Stimulated activated CD8-positive, alpha-beta memory T cell treated with anti-CD3 and anti-CD28 coated beads, Interleukin-15, amount 100 ng/mL, for 1 hour (primary cell): ENCODE data around the gene CLEC20A.

ENCODE experiments used
- DNase-seq: peaks from one replicate; pipeline ENCODE4 v3.0.0-alpha.2; 2020; ENCODE audit warnings: low read depth

The CLEC20A gene

GRCh38 chr1:178500091-178500770, 3.5 kb upstream of the CLEC20A start:
- DNase-seq: no peak

DNA sequence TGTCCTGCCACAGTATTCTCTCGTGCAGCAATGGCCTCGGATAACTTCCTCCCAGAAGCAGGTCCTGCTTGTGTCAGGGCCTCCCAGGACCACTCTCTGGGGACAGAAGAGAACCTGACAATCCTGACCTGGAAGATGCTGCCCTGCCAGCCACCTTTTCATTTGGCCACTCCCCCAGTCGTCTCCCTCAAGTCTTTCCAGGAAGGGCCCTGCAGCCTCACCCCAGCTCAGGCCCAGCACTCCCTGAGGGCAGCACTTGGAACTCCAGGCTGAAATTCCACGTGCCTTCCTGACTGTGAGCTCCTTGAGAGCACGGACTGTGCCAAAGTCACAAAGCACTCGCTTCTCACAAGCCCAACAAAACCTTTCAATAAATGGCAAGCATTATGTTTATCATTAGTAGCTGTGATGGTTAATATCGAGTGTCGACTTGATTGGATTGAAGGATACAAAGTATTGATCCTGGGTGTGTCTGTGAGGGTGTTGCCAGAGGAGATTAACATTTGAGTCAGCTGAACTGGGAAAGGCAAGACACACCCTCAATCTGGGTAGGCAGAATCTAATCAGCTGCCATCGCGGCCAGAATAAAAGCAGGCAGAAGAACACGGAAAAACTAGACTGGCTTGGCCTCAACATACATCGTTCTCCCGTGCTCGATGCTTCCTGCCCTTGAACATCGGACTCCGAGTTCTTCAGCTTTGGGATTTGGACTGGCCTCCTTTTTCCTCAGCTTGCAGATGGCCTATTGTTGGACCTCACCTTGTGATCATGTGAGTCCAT, 2.3 kb upstream of the CLEC20A start:
- no peak for DNase-seq

DNA sequence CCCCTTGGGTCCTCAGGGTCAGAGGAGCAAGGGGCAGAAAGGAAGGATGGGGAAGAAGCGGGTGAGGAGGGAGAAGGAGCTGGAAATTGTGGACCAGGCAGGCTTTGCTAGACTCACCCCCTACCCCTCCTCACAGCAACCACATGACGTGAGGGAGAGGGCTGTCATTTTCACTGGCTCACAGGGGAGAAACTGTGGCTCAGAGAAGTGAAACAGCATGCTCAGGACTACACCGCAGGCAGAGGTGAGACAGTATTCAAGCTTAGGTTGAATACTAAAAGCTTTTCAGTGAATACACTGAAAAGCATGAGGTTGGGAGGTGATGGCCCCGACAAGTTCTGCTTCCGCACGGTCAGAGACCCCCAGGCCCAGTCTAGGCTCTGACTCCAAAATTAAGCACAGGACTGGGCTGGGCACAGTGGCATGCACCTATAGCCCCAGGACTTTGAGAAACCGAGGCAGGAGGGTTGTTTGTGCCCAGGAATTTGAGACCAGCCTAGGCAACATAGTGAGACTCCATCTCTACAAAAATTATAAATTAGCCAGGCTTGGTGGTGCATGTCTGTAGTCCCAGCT, 1.2 kb upstream of the CLEC20A start:
- no peak for DNase-seq

DNA sequence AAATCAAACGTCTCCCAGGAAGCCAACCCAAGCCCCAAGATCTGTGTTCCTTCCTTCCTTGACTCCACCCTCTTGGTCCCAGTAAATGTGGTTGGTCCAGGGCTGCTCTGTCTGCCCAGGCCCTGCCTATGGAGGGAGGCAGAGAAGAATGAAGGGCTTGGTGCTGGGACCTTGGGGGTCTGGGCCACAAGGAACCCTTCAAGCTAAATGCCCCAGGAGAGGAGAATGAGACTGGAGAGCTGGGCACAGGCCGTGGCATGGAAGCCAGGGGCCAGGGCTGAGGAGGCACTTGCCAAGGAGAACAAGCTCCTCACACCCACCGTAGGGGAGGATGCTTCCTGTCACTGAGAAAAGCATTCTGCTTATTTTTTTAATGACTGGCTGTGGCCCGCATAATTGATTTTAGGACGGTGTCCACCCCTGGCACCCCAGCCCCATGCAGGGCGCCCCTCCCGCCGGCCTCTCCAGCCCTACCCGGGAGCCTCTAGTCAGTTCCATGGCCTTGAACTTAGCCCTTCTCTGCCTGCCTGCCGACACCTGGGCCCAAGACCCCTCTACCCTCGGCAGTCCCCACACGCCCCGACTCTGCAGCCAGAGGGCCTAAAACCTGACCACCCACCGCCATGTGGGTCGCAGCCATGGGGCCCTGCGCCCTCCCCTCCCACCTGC, 889 bp downstream of the CLEC20A start:
- DNase-seq: no peak

DNA sequence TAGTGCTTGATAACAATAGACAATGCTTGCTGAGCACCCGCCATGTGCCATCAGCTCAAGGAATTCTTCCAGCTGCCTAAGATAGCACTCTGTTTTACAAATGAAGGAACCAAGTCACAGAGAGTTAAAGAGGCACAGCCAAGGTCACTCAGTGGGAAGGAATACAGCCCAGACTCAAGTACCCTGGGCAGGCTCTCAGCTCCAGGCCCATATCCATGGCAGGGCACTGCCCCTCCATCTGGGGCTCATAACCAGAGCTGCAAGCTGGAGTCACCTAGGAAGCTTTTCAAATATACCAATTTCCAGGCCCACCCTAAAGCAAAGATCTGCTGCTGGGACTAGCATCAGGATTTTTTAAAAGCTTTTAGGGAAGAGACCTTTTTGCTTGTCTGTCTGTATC, 1.6 kb downstream of the CLEC20A start:
- no peak for DNase-seq

DNA sequence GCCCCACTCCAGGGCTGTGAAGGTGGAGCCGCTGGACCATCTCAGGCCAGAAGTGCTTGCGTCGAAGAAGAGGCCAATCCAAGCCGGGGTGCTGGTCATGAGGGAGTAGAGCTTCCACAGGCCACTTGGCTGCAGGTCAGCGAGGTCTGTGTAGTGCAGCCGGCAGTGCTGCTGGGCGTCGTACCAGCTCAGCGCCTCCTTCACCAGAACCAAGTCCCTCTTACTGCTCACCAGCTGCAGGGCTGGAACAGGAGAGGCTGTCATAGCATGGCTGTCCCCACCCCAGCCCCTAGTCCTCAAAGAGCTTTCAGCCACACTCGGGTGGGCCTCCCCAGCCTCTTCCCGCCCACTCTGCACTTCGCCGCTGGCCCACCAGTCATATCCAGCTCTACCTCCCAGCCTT, 2.2 kb downstream of the CLEC20A start:
- no peak for DNase-seq

- DNase-seq: no peak
Observed at GRCh38 chr1:178493301-178493741, 3.4 kb downstream of the CLEC20A start.

GRCh38 chr1:178492341-178492740, 4.4 kb downstream of the CLEC20A start:
- no peak for DNase-seq

- no peak for DNase-seq
Observed at GRCh38 chr1:178491721-178492120, 5.0 kb downstream of the CLEC20A start.

GRCh38 chr1:178490967-178491366, 5.8 kb downstream of the CLEC20A start:
- DNase-seq: no peak

- no peak for DNase-seq
Observed at GRCh38 chr1:178490136-178490535, 6.6 kb downstream of the CLEC20A start.

DNA sequence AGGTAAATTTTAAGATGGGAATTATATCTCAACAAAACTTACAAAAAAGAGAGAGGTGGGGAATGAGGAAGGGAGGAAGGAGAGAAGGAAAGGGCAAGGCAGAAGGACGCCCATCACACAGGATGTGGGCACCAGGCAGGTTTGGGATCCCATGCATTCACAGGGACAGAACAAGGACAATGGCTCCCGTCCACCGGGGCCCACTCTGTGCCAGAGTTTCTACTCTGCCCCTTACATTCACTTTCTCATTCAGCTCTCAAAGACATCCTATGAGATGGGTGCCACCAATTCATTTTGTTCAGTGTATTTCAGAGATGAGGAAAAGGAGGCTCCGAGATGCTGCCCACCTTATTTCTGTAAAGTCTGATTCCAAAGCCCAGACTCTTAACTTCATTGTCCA, 7.4 kb downstream of the CLEC20A start:
- DNase-seq: no peak

DNA sequence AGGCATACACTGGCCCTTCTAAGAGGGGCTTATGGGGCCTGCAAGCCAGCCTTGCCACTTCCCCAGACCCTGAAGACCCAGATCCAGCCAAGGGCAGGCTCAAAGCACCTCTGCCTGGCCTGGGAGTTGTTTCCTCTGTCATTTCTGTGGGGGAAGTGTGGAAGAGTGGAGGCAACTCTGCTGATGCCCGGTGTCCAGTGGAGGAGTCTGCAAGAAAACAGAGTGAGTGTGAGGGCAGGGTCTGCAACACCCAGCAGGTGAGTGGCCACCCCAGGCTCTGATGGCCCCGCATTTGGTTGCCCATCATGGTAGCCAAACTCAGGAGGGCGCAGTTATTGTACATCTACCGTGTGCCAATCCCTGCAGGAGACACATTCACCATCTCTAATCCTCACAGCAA, 8.4 kb downstream of the CLEC20A start:
- no peak for DNase-seq

DNA sequence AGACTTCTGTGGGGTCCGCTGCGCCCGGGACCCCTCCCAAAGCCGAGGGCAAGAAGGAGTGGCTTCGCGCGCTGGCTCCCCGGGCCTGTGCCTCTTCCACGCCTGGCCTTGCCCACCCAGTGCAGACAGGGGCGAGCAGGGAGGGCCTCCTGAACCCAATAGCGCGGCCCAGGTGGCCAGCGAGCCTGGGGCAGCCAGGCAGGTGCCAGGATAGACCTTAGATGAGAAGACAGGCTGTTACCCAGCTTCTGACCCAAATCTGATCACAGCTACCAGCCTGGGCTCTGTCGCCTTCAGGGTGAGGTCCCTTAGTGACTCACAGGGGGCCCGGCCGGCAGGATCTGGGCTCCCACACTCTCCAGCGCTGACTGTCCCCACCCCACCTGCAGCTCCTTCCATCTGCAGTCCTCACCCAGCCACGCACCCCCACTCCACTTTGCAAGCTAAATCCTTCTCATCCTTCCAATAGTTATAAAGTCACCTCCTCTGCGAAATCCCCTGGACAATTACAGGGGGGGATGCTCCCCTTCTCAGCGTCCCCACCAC, 9.6 kb downstream of the CLEC20A start:
- no peak for DNase-seq

GRCh38 chr1:178486100-178487069, 10.4 kb downstream of the CLEC20A start:
- no peak for DNase-seq

GRCh38 chr1:178485541-178485981, 11.2 kb downstream of the CLEC20A start:
- no peak for DNase-seq

DNA sequence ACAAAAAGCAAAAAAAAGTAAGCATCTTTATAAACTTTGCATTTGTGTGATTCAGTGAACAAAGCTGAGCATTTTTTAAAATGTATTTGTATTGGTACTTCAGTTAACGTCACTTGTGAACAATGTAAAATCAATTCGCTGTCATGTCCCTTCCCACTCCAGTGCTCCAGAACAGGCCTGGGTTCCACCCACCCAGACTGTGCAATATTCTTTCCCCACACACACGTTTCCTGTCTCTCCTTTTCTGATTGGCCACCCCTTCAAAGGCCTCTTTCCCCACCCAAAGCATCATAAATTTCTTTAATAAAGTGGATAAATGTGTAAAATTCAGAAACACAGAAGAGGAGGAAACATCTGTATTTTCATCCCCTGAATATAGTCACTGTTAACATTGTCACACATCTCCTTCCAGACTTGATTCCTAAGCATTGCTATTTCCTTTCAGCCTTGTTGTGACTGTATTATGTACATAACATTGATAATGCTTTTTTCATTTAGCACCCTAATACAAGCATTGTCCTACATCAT, 12.0 kb downstream of the CLEC20A start:
- no peak for DNase-seq

DNA sequence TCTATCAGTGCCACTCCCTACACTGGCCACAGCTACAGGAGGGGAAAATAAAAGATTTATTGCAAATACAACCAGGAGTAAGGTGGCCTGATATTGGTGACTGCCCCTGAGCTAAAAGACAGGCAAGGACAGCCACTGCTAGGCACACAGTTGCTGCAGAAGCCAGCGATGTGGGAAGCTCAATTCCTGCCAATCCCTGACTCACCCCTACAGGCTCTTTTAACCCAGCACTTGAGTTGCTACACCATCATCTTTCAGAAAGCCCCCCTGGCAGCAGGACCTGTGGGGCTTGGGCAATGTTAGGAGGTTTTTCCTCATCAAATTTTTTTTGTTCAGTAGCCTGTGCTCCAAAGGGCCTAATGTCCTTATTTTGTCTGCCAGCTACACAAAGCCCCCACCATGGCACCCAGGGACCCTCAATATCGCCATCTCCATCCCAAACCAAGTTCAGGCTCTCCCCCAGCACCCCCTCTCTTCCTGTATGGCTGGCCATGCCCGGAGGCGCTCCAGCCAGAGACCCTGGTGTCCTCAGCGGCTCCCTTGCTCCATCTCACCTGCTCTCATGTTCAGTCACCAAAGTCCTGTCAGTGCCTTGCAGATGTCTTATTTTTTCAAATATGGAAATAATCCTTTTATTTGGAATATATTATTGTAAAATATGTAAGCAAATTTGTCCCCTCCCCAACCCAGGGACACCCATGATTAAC, 13.4 kb downstream of the CLEC20A start:
- DNase-seq: no peak

DNA sequence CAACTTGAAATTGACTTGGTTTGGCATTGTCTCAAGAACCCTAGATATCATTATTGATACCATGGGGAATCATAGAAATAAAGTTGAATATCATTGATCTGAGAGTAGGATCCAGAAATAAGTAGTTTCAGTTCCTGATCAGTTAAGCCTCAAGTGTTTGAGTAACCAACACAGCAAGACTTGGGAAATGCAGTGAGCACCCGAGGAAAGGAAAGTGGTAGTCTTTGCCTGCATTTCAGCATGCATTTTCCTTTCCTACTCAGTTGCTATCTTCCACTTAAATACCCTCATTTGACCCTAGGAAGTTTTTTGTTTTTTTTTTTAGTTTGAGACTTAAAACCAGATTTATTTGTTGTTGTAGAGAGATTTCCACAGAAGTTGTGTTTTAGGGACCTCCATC, 18.9 kb downstream of the CLEC20A start:
- no peak for DNase-seq

DNA sequence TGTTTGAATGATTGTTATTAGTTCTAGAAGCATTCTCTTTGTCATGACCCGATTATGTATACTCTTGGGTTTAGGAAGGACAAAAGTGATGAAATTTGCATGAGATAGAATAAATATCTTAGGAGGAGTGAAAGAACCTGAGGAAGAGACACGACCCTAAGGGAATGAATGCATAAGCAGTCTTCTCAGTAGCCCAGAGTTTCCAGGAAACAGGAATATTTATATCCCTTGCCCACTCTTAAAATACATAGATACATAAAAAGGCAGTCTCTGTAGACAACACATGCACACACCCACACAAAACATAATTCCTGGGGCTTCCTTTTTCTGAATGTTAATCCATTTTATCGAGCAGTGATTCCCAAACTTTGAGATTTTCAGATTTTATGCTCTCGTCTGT, 19.4 kb downstream of the CLEC20A start:
- no peak for DNase-seq
